Panc1 (cell line): ENCODE results near the gene KCNQ2. TPM values are rescaled to one million over a fixed set of nuclear protein-coding genes. Genes with fewer than 3 reads are reported as not detected.

ENCODE experiments used
- ATAC-seq: fragments of 200-7000 bp; cut with Tn5 transposase; 2 replicates; pipeline ENCODE4 v1.9.1; 2020; ENCODE audit warnings: mild to moderate bottlenecking, moderate library complexity
- BruUV-seq: library from RNA; stranded (reverse); fragments of 400-500 nt; replicated peaks from 2 replicates; lab custom pipeline; 2021; lab: Mats Ljungman, UMichigan
- CTCF ChIA-PET: fragments of 300-600 bp; sonication (Branson Sonifier 250); formaldehyde crosslinking; loops from one replicate; lab custom pipeline; 2022; ENCODE audit warnings: antibody characterized with exemption; lab: Charles Lee
- POLR2A ChIA-PET: fragments of 300-600 bp; sonication (Branson Sonifier 250); formaldehyde crosslinking; loops from one replicate; lab custom pipeline; 2022; ENCODE audit warnings: antibody characterized with exemption; lab: Charles Lee
- DNase-seq: peaks from one replicate; pipeline ENCODE4 v3.0.0-alpha.2; 2010; ENCODE audit warnings: low read depth, low spot score
- H3K27ac ChIP-seq: 2 replicates; pipeline ENCODE4 v1.5.1; 2011; ENCODE audit warnings: mild to moderate bottlenecking, low read length, inconsistent platforms
- H3K27me3 ChIP-seq: fragments of 200-500 bp; sonication (Bioruptor generic); 2 replicates; pipeline ENCODE4 v1.6.0; 2014; ENCODE audit warnings: low read length, inconsistent platforms; ENCODE audit not compliant: control insufficient read depth, insufficient read depth
- H3K36me3 ChIP-seq: fragments of 200-500 bp; sonication (Bioruptor generic); 2 replicates; pipeline ENCODE4 v1.5.1; 2014; ENCODE audit warnings: inconsistent platforms, mild to moderate bottlenecking, low read length, moderate library complexity; ENCODE audit not compliant: control insufficient read depth, insufficient read depth
- H3K4me1 ChIP-seq: 2 replicates; pipeline ENCODE4 v1.5.1; 2011; ENCODE audit warnings: inconsistent platforms, mild to moderate bottlenecking, low read length, moderate library complexity; ENCODE audit not compliant: control insufficient read depth, insufficient read depth
- H3K4me3 ChIP-seq, 2 experiments: 2 replicates each; pipeline ENCODE4 v1.5.1; 2011 to 2012; ENCODE audit warnings: low read depth in 2 of 2, low read length in 2 of 2, mild to moderate bottlenecking in 2 of 2, inconsistent platforms in 1 of 2, moderate library complexity in 1 of 2
- H3K9me3 ChIP-seq: fragments of 200-500 bp; sonication (Bioruptor generic); 2 replicates; pipeline ENCODE4 v1.5.1; 2014; ENCODE audit warnings: low read depth, mild to moderate bottlenecking, inconsistent platforms, low read length, moderate library complexity; ENCODE audit not compliant: control insufficient read depth, insufficient read depth
- CTCF ChIP-seq: fragments of 450-650 bp; IDR thresholded peaks from 2 replicates; pipeline ENCODE4 v1.5.1; 2017; ENCODE audit warnings: mild to moderate bottlenecking
- POLR2AphosphoS5 ChIP-seq: IDR thresholded peaks from 2 replicates; pipeline ENCODE4 v1.6.1; 2012; ENCODE audit warnings: mild to moderate bottlenecking, low read depth, low read length, moderate library complexity
- REST ChIP-seq, 2 experiments: IDR thresholded peaks; 2 replicates each; pipeline ENCODE4 v1.6.1; 2011 to 2012; ENCODE audit warnings: low read depth in 2 of 2, control low read depth in 1 of 2, low read length in 1 of 2, mild to moderate bottlenecking in 1 of 2, moderate library complexity in 1 of 2; ENCODE audit not compliant: insufficient read depth in 1 of 2
- SIN3A ChIP-seq: IDR thresholded peaks from 2 replicates; pipeline ENCODE4 v1.6.1; 2012; ENCODE audit warnings: low read depth, mild to moderate bottlenecking, low read length, moderate library complexity, borderline replicate concordance; ENCODE audit not compliant: insufficient read depth
- TCF7L2 ChIP-seq: IDR thresholded peaks from 2 replicates; pipeline ENCODE4 v1.6.1; 2011; ENCODE audit warnings: mild to moderate bottlenecking, low read depth, low read length, inconsistent platforms
- in situ Hi-C: cut with HindIII; loops from 2 replicates; pipeline ENCODE4 v1.10.0; 2016; ENCODE audit warnings: low sequenced_read_pairs, low pct_unique_long_range_greater_than_20kb
- intact Hi-C: fragments of 100-400 bp; cut with micrococcal nuclease; formaldehyde crosslinking; loops from one replicate; pipeline ENCODE4 v1.10.0; 2022; ENCODE audit not compliant: unreplicated experiment
- total RNA-seq: library from RNA; stranded (reverse); gene quantifications from one replicate; pipeline ENCODE4 v1.2.1, GENCODE V29; 2021; ENCODE audit not compliant: unreplicated experiment

The KCNQ2 gene
- total RNA-seq, 1 experiment from 2014 or later: 19.4 TPM

- intact Hi-C loops: no loop called here
- ChIA-PET CTCF (interaction anchor here (0.5 to 0.6 kb wide), 2 partner anchors 20 to 177 kb away, joined by 3 to 7 read pairs; no protein-coding TSS in a partner anchor), POLR2A (no interaction called here)
- ATAC-seq: no peak
- no TSS peak for BruUV-seq
- DNase-seq: no peak
- Histone ChIP-seq H3K4me1 (peaks cover 6% of the 10 kb centered on the region), H3K27me3 (no peaks in the 10 kb centered on the region), H3K9me3 (no peaks in the 10 kb centered on the region), H3K36me3 (no peaks in the 10 kb centered on the region), H3K4me3 (no peak overlapping the region), H3K27ac (no peak overlapping the region)
- no peak for TF ChIP-seq TCF7L2
- no peak for TF ChIP-seq CTCF
- TF ChIP-seq POLR2AphosphoS5: no peak
- TF ChIP-seq SIN3A: no peak
- TF ChIP-seq REST (IDR thresholded peaks at IDR 0.05; ENCODE audit: insufficient read depth in 1 of 2, low read depth in 2 of 2, low read length in 1 of 2): no peak
- in situ Hi-C loops: no loop called here
These were observed 110.7 kb downstream of the KCNQ2 start for GRCh38 chr20:63361519-63362435.

GRCh38 chr20:63360850-63361518, 111.5 kb downstream of the KCNQ2 start, which contains the start of gene CHRNA4:
TSS of gene CHRNA4 (minus strand) at chr20:63361349. CDS start at chr20:63361165, 184 bp downstream.
- CTCF ChIA-PET: interaction anchor here (0.5 to 0.6 kb wide), 2 partner anchors 21 to 177 kb away, joined by 3 to 7 read pairs; no protein-coding TSS in a partner anchor
- no peak for DNase-seq
- no peak for TF ChIP-seq SIN3A
- no peak for TF ChIP-seq TCF7L2
- TF ChIP-seq REST (IDR thresholded peaks at IDR 0.05; ENCODE audit: insufficient read depth in 1 of 2, low read depth in 2 of 2, low read length in 1 of 2): no peak
- TF ChIP-seq POLR2AphosphoS5: no peak
- TF ChIP-seq CTCF: no peak; the same call in 1 of the 2 replicates
- POLR2A ChIA-PET: interaction anchor here (0.6 kb wide), 1 partner anchor 218 kb away, joined by 4 read pairs; no protein-coding TSS in a partner anchor
- in situ Hi-C loops: no loop called here
- peak; percentile 14; the same call in 1 of the 2 replicates for ATAC-seq
- no peak within 1 kb of the TSS for H3K27ac ChIP-seq
- peaks cover 6% of the 10 kb centered on the region for H3K4me1 ChIP-seq
- no peaks in the 10 kb centered on the region for H3K36me3 ChIP-seq
- H3K27me3 ChIP-seq: no peaks in the 10 kb centered on the region
- intact Hi-C loops: no loop called here
- BruUV-seq: no TSS peak
- H3K9me3 ChIP-seq: no peaks in the 10 kb centered on the region
- H3K4me3 ChIP-seq: peak within 1 kb of the TSS; percentile 11 to 25; a peak in 2 of 4 replicates
